ENCODE data around the gene SGK1. TPM values are rescaled to one million over a fixed set of nuclear protein-coding genes. Genes with fewer than 3 reads are reported as not detected.
A peak's percentile ranks its signal among the peaks of the same experiment; 100 is the strongest.
"Not testable (repeated sequence)": the region's sequence is repeated elsewhere in the genome, so short reads cannot be mapped to it uniquely, and the experiment has no call there.

The SGK1 gene
- polyA plus RNA-seq, 1 donor: 29.2 TPM

- DNase-seq: no peak
These were observed 18.7 kb downstream of the SGK1 start for GRCh38 chr6:134299236-134299635.

DNA sequence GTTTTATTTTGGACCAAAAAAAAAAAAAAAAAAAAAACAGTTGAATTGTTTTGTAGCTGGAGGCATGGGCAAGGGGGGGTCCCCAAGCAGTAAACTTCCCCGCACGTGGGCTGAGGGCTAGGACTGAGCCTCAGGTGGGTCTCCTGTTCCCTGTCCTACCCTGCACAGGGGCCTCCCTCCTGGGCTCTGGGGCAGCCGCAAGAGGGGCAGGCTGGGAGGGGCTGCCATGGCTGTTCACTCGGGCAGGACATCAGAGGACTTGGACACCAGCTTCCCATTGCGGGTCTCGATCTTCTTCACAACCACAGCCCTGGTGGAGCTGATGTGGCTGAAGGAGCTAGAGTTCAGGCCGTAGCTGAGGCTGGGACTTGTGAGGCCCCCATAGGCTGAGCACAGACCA, 21.1 kb downstream of the SGK1 start:
- no peak for DNase-seq

DNA sequence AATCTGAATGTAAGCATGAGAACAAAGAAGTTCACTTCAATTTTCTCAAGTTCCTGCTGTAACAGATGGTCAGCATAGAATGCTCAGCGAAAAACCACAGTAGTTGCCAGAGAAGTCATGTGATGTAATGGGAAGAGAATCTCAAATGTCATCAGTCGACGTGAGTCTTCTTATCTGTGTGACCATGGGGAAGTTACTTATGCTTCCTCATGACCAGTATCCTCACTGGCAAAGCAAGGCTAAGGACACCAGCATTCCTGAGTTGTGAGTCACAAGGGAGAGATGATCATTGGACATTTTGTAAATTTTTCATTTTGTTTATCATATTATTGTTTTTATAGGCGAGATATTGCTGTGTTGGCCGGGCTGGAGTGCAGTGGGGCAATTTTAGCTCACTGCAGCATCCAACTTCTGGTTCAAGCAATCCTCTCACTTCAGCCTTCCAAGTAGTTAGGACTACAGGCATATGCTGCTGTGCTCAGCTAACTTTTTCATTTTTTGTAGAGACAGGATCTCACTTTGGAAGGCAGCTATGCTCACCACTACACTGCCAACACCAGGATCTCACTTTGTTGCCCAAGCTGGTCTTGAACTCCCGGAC, 21.9 kb downstream of the SGK1 start:
- DNase-seq: peak; percentile 59

- DNase-seq: no peak
These were observed 24.2 kb downstream of the SGK1 start for GRCh38 chr6:134293659-134294161.

GRCh38 chr6:134291156-134291555, 26.8 kb downstream of the SGK1 start:
- DNase-seq: no peak

- DNase-seq: no peak
These were observed 28.7 kb downstream of the SGK1 start for GRCh38 chr6:134289204-134289575.

DNA sequence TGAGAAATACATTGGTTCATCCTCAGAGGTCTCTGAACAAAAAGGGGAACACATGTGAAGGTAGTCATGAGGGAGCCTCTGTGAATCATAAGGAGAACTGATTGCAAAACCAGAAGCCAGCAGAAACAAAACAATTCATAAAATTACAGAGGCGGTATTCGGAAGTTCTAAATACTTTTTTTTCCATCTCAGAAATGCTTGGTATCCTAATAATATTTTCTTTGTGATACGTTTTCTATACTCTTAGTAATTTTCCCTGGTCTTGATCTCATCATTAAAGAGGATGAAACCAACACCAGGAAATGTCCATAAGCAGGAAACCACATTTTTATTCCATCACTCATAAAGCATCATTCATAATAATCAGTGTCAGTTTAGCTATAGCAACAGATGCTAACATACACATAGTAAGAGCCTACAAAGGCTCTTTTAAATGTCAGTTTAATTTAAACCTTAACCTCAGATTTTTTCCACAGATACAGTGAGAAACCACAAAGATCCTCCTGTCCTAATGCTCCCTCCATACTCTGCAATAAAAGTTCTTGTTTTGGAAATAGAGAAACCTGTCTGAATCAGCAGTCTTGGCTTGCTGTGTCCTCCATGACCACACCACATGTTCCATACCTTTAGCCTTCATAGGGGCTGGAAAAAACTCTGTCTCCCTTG, 29.2 kb downstream of the SGK1 start:
- peak; percentile 59 for DNase-seq

- no peak for DNase-seq
These were observed 29.9 kb downstream of the SGK1 start for GRCh38 chr6:134287859-134288537.

DNA sequence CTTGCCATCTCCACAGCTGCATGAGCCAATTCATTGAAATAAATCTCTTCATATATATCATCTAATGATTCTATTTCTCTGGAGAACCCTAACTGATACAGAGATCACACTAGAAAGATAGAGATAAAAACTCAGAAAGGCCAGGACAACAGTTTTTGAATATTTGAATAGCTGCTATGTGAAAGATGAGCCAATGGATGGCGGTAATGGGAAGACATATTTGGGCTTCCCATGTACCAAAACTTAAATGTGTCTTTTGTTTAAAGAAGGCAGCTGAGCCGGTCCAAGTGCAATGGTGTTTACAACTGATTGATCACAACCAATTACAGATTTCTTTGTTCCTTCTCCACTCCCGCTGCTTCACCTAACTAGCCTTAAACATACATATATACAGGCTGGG, 35.1 kb downstream of the SGK1 start:
- no peak for DNase-seq

DNA sequence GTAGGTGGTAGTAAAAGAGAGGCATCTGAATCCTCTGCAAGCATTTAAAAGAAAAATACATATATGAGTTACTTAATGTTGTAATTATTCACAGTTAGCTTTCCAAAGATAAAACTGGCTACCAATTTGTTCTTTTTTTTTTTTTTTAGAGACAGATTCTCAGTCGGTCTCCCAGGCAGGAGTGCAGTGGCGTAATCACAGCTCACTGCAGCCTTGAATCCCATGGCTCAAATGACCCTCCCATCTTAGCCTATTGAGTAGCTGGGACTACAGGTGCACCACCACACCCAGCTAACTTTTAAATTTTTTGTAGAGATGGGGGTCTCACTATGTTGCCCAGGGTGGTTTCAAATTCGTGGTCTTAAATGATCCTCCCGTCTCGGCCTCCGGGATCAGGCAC, 36.5 kb downstream of the SGK1 start:
- no peak for DNase-seq

DNA sequence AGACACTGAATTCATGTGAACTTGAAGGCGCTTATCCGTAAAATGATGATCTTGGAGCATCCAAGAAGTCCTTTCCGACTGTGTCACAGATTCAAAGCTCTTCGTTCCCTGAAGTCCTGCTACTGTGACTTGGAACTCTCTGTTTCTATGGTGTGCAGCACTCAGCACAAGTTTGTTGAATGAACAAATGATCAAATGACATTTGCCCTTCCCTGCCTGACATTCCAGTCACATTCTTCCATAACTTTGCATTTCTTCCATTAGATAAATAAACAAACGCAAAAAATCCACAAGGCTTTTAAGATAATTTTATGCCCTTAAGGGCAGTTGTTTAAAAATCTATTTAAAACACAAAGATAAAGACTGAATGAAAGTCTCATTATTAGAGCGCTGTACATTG, 39.9 kb downstream of the SGK1 start:
- DNase-seq: no peak

- DNase-seq: not testable (repeated sequence)
These were observed 41.0 kb downstream of the SGK1 start for GRCh38 chr6:134276891-134277377.

DNA sequence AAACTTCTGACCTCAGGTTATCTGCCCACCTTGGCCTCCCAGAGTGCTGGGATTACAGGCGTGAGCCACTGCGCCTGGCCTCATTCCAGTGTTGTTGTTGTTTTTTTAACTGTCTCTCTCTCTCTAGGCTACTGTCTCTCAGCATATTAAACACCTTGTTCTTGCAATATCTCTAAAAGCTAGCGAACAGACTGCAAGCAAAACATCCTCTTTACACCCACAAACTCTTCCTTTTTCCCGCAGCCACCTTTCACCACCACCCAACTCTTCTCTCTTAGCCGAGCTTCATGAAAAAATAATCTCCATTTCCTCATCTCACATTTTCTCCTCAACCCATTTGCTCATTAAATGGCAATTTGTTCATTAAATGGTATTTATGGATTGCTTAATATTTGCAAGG, 45.5 kb downstream of the SGK1 start:
- DNase-seq: no peak

GRCh38 chr6:134267917-134268361, 50.0 kb downstream of the SGK1 start:
- no peak for DNase-seq

DNA sequence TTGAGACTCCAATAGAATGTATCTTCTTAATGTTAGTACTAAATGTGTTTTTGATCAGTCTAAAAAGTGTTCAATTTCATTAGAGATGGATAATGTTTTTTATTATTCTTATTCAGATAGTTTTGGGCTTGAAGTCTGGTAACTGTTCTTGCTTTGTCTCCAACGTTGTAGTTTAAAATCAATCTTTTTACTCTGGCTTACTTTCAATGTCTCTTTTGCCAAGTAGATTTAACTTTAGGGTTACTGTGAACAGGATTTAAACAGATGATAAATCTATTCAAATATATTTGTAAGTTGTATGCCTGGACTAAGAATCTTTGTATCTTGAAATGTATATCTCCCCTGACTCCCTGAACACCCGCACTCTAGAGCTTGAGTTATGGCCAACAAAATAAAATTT, 51.1 kb downstream of the SGK1 start:
- DNase-seq: no peak

GRCh38 chr6:134261766-134262165, 56.1 kb downstream of the SGK1 start:
- DNase-seq: no peak

DNA sequence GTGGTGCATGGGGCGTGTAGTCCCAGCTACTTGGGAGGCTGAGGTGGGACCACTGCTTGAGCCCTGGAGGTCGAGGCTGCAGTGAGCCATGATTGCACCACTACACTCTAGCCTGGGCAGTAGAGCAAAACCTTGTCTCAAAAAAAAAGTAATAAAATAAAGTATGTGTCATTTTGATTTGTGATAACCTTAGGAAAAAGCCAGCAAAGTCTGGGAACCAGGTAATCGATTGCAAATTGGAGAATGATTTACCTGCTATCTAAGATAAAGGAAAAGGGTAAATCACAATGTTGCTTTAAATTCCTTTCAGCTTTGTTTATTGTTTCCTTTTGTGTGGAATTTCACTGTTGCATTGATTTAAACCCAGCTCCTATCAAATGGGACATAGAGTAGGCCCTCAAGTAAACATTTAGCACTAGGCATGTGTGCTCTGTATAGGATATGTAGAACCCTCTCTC, 59.0 kb downstream of the SGK1 start:
- DNase-seq: no peak

DNA sequence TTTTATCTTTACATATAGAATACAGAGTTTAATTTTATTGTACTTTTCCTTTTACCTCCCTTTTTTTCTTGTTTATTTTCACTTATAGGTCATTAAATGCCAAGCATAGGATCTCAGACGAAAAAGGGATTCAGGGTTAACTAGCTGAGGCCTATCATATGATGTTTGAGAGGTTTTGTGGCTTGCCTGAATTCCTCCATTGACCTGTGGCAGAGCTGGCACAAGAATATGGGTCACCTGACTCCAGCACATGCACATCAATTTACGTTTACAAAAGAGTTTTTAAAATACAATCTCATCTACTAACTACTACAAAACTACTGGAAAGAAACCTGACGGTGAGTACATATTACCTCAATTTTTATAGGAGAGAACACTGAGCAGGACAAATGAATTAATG, 60.4 kb downstream of the SGK1 start:
- DNase-seq: no peak

DNA sequence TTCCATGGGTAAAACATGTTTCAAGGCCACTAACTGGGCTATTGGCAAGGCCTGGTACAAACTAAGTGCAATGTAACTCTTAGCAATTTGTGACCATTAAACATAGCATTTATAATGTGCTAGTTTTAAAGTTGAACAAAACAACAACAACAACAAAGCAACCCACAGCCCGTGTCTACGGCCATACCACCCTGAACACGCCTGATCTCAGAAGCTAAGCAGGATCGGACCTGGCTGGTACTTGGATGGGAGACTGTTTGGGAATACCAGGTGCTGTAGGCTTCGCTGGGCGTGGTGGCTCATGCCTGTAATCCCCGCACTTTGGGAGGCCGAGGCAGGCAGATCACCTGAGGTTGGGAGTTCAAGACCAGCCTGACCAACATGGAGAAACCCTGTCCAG, 61.0 kb downstream of the SGK1 start:
- no peak for DNase-seq

GRCh38 chr6:134255280-134255679, 62.6 kb downstream of the SGK1 start:
- not testable (repeated sequence) for DNase-seq

GRCh38 chr6:134254118-134254517, 63.8 kb downstream of the SGK1 start:
- no peak for DNase-seq

DNA sequence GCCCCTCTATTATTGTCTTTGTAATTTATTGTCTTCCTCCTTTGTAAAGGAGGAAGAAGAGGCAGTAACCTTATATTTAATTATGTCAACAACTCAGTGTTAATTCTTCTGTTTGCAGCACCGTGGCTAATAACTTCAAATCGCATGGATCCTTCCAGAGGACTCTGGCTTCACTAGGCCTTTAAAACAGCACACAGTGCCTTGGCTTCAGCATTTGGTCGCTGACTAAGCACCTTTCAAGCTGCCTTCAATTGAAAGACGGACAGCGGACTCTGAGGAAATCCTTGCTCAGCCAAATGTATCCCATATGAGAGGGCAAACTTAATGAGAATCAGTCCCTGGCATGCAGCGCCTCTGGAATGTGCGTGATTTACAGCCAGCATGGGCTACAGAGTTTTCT, 64.2 kb downstream of the SGK1 start:
- DNase-seq: no peak

DNA sequence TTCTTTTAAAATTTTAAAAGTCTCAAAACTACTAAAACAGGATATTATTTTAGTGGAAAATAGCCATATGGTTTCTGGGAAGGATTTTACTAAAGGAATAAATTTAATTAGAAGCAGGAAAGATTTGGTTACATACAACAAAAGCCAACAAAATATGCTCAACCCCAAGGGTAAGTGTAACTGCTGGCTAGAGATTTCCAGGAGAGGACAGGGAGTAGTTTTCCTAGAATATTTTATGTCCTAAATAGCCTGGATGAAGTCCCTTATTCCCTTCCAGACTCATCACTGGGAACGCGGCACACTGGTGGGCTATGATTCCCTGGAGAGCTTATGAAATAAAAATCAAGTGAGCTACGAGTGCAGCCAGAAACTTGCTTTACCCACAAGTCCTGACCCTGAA, 66.6 kb downstream of the SGK1 start:
- DNase-seq: no peak

DNA sequence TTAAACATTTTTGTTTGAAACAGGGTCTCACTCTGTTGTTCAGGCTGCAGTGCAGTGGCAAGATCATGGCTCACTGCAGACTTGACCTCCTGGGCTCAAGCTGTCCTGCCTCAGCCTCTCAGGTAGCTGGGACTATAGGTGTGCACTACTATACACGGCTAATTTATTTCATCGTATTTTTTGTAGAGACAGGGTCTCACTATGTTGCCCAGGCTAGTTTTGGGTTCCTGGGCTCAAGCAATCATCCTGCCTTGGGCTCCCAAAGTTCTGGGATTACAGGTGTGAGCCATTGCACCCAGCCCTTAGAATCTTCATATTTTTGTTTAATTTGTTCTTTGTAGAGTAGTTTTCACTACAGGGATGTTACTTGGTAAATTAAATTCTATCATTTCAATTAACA, 67.1 kb downstream of the SGK1 start:
- DNase-seq: no peak
